Epithelial cell of prostate (primary cell): ENCODE results near the gene SCN4B.

Experiments
- DNase-seq: peaks from one replicate; pipeline ENCODE4 v3.0.0-alpha.2; 2011; ENCODE audit warnings: low read depth, low spot score
- H3K27ac ChIP-seq: fragments of 450-650 bp; 2 replicates; pipeline ENCODE4 v1.5.1; 2017; ENCODE audit warnings: mild to moderate bottlenecking

Gene SCN4B

DNA sequence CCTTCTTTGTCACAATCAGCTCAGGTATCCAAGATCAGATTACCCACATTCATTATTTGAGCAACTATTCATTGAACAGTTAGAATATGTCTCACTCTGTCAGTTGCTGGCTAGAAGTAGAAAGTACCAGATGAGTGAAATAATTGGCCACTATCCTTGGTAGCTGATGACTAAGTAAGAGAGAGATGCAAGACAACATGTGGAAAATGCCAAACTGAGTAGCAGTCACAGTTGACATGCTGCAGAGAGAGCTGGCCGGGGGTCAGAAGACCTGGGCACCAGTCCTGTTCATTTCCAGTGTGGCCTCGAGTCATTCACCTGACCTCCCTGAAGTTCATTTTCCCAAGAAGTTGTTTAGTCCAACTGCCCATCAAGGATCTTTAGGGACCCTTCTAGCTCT lies 43.4 kb downstream of the SCN4B start:
- DNase-seq: no peak

DNA sequence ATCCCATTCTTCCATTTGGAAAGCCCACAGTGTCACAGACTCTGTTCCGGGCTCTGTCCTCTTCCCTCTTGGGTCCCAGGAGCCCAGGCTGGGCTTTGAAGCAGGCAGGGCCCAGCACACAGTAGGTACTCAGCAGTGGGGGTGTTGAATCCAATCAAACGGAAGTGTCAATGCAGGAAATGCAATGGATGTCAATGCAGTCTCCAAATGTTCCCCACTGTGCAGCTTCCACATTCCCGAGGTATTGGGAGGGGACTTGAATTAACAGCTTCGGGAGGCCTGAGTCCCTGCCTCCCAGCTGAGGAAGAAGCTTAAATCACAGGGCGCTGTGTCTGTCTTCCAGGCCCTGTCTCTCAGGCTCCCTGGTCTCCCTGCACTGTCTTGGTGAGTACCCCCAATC lies 44.1 kb downstream of the SCN4B start:
- no peak overlapping the region for H3K27ac ChIP-seq
- DNase-seq: no peak

More for the DNA sequence above, 43.4 kb downstream of the SCN4B start:
- H3K27ac ChIP-seq: no peak overlapping the region

DNA sequence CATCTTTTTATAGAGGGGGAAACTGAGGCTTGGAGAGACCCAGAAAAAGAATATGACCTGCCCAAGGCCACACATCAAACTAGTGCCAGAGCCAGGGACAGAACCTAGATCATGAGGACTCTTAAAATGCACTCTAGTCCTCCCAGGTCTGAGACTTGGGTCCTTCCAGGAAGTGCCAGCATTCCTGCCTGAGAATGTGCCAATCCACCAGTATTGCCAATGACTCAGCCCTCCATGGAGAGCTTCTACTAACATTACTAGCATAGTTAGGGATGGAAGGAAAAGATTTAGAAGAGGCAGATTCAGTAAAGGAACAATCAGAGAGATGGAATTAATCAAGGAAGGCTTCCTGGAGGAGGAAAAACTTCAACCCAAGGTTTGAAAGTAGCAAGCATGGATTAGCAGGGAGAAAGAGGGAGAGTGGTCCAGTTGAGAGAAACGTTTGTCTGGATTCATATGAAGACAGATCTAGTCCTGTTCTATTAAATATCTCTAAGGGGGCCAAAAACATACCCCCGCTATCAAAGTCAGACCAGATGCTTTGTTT lies 45.8 kb downstream of the SCN4B start:
- H3K27ac ChIP-seq: no peak overlapping the region
- no peak for DNase-seq

DNA sequence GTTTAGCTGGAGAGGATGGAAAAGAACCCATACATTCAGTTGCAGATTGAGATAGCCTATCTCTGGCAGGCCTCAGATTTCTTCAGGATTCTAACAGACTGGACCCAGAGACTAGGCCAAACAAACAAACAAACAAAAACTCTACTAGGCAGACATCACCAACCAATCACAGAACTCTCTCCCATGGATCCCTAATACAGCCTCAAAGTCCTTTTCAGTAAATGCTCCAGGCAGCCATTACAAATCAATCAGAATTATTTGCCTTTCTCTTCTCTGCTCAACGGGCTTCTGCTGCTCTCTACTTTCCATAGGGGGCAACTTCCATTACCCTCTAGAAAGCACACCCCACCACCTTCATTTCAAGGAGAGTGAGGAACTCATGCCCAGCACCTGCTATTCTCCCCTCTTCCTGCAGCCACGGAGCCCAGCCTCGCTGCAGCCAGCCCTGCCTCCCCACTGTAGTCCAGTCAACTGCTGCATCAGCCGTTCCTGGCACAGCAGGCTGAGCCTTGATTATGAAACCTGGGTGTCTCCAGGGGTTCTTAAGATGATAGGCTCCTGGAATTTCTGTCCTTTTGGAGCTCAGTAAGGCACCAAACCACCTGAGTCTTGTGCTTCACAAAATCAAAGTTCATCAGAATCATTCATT lies 46.8 kb downstream of the SCN4B start:
- DNase-seq: no peak

DNA sequence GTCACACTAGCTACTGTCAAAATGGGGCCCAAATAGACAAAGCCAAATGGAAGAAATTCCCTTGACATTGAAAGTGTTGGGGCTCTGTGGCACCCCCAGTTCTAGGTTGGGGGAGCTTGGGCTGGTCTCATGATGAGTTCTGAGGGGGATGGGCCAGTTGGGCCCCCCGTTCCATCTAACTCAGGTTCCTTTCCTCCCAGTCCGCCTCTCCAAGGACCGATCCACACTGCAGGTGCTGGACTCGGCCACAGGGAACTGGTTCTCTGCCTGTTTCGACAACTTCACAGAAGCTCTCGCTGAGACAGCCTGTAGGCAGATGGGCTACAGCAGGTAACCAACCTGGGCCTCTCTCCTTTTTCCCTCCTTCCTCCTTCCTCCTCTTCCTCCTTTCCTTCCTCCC lies 48.1 kb downstream of the SCN4B start:
- H3K27ac ChIP-seq: no peak overlapping the region
- DNase-seq: no peak

More for the DNA sequence above, 46.8 kb downstream of the SCN4B start:
- no peak overlapping the region for H3K27ac ChIP-seq

DNA sequence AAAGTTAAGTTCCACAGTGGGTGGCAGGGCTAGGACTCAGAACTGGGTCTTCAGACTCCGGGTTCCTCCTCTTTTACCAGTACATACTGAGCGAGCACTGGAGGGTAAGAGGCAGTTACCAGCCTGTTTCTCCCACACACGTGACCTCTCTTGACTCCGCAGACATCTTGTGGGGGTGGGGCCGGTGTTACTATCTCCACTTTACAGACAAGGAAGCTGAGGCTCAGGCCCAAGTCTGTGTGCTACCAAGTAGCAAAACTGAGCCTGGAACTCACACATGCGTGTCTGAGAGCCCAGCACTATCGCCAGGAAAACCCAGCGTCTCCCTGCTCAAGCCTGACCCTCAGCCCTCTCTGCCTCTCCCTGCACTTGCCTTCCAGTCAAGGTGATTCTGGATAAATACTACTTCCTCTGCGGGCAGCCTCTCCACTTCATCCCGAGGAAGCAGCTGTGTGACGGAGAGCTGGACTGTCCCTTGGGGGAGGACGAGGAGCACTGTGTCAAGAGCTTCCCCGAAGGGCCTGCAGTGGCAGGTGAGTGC lies 49.8 kb downstream of the SCN4B start:
- H3K27ac ChIP-seq: no peak overlapping the region
- no peak for DNase-seq

DNA sequence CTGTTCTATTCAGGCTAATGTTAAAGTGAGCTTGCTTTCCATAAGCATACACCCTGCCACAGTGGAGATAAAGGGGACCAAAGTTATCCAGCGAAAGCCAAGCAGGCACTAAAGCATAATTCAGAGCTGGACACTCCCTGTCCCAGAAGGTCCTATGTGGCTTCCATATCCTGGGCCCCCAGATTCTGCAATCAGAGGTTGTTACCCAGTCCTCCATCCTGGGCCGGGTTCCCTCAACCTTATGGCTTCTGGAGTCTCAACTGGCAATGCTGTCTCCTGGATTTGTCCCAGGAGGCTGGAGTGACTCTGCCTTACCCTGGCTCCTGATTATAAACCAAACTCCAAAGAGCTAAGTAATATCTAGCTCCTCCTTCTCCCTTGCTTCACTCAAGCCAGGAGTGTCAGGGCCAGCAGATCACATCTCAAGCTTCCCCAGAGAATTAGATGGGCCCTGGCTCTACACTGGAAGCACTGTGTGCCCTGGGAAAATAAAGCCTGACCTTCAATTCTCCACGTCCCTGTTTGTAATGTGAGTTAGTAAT lies 51.9 kb downstream of the SCN4B start:
- H3K27ac ChIP-seq: no peak overlapping the region
- no peak for DNase-seq

DNA sequence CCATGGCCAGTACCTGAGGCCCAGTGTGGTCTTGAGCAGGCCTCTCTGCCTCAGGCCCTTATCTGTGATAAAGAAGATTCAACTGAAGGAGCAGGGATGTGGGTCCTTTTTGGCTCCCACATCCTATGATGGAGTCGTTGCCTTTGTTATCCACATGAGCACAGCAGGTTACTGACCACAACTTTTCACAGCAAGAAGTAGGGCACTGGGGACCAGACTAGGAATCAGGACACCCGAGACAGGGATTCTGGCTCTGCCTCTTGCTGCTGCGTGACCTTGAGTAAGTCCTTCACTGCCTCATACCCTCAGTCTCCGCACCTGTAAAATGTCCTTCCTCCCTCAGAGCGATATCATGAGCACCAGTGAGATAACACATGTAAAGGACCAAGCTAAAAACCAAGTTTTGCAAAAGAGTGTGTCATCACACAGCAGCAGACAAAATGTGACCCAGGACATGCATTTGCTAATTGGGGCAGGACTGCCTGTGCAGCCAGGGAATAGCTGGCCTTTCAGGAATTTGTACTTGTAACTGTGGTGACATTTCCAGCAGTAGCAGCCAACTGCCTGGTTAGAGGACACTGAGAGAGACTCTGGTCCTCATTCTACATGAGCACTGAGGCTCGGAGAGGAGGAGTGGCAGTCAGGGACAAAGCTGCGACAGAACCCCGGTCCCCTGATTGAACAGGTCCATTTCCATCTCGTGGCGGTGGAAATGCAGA lies 52.6 kb downstream of the SCN4B start:
- H3K27ac ChIP-seq: no peak overlapping the region
- no peak for DNase-seq

DNA sequence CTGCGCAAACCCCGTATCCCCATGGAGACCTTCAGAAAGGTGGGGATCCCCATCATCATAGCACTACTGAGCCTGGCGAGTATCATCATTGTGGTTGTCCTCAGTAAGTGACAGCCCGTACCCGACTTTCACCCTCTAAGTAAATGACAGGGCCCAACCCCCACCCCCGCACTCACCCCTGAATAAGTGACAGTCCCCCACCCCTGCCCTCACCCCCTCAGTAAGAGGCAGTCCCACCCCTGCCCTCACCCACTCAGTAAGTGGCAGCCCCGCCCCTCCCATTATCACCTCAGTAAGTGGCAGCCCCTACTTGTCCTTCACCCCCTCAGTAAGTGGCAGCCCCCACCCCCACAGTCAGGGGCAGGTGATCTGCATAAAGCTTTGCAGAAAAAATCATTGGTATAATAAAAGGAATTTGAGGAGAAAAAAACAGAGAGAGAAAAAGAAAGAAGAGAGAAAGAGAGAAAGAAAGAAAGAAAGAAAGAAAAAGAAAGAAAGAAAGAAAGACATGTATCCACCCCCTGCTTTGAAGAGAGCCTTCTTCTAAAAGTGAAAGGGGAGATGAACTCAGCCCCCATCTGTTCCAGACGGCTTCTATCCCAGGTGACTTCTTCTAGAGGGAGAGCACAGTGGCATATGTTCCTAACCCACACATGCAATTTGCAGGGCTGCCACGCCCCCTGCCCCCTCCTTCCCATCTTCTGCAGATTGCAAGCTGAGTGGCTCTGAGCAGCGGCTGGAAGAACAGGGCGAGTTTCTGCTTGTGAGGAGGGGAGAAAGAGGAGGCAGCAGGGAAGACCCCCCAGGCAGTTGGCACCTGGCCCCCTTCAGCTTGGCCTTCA lies 53.4 kb downstream of the SCN4B start:
- H3K27ac ChIP-seq: no peak overlapping the region
- DNase-seq: no peak

DNA sequence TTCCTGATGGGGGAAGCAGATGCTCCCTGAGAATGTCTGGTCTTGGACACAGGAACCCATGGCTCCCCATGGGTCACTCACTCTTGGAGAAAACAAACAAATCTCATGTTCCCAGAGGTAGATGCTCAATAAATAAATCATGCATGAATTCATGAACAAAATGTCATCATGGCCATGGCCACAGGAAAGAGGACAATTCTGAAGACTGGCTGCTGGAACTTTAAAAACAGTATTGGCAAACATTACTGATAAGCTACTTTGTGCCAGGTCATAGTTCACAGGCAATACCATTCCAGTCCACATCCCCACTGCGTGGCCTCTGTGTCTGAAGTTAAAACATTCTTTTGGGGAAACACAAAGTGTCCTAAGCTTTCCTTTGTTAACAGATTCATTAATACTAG lies 56.7 kb downstream of the SCN4B start:
- DNase-seq: no peak
- no peak overlapping the region for H3K27ac ChIP-seq

DNA sequence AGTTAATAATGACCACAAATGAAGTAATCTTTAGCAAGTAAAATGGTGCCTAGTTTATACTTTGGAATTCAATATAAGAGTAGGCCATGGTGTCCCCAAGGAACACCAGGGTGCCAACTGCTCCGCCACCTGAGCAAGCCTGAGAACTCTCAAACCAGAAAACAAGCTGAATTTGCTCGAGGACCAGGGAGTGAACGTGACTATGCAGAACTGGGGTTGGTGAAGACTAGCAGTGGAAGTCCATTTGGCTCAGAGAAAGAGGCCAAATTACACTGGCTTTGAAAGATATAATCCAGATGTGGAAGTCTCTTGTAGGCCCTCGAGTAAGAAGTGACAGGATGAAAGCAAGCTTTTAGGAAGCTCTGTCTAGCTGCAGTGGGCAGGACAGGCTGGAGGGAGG lies 57.1 kb downstream of the SCN4B start:
- no peak for DNase-seq
- no peak overlapping the region for H3K27ac ChIP-seq

DNA sequence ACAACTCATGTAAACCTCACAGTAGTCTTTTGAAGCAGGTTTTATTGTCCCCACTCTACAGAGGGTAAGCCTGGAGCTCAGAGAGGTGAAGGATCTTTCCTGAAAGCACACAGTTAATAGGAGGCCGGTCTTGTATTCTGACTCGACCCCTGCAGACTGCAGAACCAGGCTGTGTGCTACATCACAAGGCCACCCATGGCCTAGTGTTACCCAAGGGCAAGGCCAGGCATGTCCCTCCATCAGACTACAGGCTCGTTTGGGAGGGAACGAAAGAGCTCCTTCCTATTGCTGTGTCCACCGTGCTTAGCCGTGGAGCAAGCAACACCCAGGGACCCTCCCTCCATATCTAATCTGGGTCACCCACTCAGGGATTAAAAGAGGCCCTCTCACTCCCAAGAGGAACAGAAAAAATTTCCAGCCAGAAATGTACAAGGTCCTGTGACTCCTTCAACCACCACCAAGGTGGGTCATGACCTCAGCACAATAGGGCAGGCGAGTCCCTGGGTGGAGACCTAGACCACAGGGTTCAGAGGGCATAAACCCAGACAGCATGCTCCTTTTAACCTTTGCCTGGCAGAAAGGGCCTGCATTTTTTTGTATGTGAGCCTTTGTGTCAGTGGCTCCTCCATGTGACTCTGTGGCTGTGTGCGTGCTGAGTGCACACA lies 59.6 kb downstream of the SCN4B start:
- no peak for DNase-seq
- H3K27ac ChIP-seq: peak overlapping the region; percentile 10

DNA sequence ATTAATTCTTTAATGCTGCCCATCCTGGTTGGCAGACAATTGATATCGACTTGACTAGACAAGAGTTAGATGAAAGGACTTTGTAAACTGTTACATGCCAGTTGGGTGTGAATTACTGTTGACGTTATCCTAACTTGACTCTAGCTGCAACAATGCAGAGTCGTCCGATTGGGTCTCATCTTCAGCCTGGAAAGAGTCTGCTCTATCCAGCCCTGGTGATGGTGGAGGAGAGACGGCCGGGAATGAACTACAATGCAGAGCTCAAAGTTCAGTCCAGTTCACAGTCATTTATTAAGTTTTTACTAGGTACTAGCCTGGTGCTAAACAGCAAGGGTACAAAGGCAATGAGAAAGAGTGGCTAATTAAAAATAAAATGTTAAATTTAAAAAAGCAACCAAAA lies 60.9 kb downstream of the SCN4B start:
- DNase-seq: no peak
- no peak overlapping the region for H3K27ac ChIP-seq

DNA sequence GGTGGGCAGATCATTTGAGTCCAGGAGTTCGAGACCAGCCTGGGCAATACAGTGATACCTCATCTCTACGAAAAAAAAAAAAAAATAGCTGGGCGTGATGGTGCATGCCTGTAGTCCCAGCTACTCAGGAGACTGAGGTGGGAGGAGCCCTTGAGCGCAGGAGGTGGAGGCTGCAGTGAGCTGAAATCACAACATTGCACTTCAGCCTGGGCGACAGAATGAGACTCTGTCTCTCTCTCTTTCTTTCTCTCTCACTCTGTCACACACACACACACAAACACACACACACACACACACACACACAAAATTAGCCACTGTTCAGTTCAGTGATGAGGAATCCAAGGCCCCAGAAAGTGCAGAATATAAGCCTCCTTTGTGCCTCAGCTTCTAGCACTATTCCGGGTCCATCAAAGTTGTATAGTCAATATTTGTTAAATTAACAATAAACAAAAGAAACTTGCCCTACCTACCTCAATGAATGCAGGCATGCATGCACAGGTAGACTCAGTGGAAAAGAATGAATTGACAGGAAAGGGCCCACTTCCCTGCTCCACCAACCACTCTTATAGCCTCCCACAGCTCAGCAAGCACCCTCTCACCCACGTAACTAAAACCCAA lies 62.0 kb downstream of the SCN4B start:
- no peak for DNase-seq
- H3K27ac ChIP-seq: peak overlapping the region; percentile 32

DNA sequence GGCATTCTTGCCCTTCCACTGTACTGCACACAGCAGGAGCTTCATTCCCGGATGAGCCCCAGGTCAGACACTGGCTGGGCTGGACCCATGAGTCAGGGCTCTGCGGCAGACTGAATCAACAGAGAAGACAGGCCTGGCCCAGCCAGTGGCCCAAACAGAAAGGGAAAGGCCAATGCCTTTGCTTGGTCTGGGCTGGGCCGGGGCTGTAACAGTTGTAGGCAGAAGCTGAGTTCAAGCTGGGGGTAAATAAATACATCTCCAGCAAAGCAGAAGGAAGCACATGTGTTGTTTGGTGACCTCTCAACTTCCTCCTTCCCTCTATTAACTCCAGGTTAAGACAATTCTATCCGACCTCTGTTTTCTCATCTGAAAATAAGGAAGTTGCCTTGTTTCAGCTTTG lies 64.1 kb downstream of the SCN4B start:
- no peak for DNase-seq
- no peak overlapping the region for H3K27ac ChIP-seq

DNA sequence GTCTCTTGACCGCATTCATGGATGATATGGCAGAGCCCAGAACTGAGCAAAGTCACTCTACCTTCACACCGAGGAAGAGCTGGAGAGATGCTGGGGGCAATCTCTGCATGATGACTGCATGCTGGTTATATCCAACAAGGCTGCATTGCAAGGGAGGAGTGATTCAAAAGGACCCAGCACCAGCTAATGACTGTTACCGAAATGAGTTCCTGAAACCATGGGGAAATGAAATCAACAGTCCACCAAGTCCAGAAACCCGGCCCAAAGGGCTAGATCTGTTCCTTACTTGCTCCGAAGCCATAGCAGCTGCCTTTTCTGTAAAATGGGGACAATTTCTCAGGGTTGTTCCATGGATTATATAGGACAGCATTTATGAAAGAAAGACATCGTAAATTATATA lies 64.7 kb downstream of the SCN4B start:
- no peak overlapping the region for H3K27ac ChIP-seq
- no peak for DNase-seq

DNA sequence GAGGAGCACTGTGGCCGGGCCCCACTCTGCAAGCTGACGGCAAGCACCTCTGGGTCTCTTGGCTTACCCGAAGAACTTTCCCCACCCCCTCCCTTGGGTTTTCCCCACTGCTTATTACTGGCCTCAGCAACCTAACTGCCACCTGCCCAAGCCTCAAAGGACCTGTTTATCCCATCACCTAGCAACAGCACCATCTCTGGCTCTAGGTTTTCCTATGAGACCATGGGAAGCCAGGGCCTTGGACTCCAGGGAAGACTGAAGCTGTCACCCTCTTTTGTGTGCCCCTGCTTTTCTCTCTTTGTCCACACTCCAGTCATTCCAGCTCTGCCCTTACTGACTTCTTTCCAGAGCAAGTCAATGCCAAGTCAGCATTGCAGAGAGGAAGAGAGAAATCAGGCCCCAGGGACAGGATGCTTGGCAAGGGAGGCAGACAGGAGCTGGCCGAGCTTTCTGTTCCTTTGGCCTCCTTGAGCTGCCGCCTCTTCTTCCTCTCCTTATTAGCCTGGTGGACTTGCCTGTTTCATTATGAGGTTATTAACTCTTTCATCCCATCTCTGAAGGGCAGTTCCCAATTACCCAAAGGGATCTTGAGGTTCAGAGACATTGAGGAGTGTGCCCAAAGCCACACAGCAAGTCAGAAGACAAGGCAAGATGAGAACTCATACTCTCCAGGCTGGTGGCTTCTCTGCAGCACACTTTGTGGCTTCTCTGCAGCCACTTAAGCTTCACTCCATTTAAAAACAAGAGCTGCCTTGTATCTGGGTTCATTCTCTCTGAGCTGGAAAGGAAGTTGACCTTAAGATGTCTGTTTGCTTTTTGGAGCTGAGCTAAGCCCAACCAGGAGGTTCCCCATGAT lies 65.5 kb downstream of the SCN4B start, which contains the start of gene SMIM35:
Gene SMIM35, minus strand, starts transcription at position 51 of the 856 bp plus-strand sequence. CDS start 206 bp downstream, outside the sequence.
- no peak within 1 kb of the TSS for H3K27ac ChIP-seq

DNA sequence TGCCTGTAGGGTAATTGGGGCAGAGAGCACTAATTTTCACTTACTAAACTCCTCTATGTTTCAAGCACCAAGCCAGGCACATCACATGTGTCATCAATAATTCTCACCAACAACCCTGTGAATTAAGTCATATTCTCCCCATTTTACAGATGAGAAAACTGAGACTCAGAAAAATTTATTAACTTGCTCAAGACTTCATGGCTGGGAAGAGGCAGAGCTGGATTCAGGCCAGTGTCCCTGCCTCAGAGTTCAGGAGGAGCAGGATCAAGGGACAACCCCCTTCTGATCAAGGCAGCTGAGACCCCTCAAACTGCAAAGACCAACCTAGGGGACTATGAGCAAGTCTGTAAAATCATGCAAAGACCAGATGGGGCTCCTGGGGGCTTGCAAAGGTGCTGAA lies 68.0 kb downstream of the SCN4B start:
- no peak for DNase-seq

More for the DNA sequence above, 65.5 kb downstream of the SCN4B start, which contains the start of gene SMIM35:
- DNase-seq: no peak

More for the DNA sequence above, 68.0 kb downstream of the SCN4B start:
- no peak overlapping the region for H3K27ac ChIP-seq
